ENCODE results near the gene STK24.

Gene STK24

GRCh38 chr13:98487016-98487415 lies 89.9 kb downstream of the STK24 start:
- Mint-ChIP-seq H3K4me3 (no peak overlapping the region), H3K27me3 (no peaks in the 10 kb centered on the region), H3K27ac (no peak overlapping the region), H3K36me3 (ENCODE audit: low read depth) (peaks cover 29% of the 10 kb centered on the region), H3K9me3 (no peaks in the 10 kb centered on the region), H3K4me1 (ENCODE audit: low read depth) (peaks cover 81% of the 10 kb centered on the region)
- intact Hi-C loops (cut with micrococcal nuclease) = no loop called here

- Mint-ChIP-seq H3K4me3 (no peak overlapping the region), H3K27ac (no peak overlapping the region)
- intact Hi-C loops (cut with micrococcal nuclease) = no loop called here
Measured at GRCh38 chr13:98486412-98486811, 90.5 kb downstream of the STK24 start.

GRCh38 chr13:98485561-98485960 lies 91.3 kb downstream of the STK24 start:
- Mint-ChIP-seq H3K4me1 (ENCODE audit: low read depth) (peaks cover 79% of the 10 kb centered on the region), H3K9me3 (no peaks in the 10 kb centered on the region), H3K4me3 (no peak overlapping the region), H3K27me3 (no peaks in the 10 kb centered on the region), H3K36me3 (ENCODE audit: low read depth) (peaks cover 30% of the 10 kb centered on the region), H3K27ac (no peak overlapping the region)
- intact Hi-C loops (cut with micrococcal nuclease) = no loop called here

More at GRCh38 chr13:98486412-98486811, 90.5 kb downstream of the STK24 start:
- H3K27me3 Mint-ChIP-seq = no peaks in the 10 kb centered on the region
- H3K4me1 Mint-ChIP-seq (ENCODE audit: low read depth) = peaks cover 80% of the 10 kb centered on the region
- H3K9me3 Mint-ChIP-seq = no peaks in the 10 kb centered on the region
- peaks cover 31% of the 10 kb centered on the region for H3K36me3 Mint-ChIP-seq (ENCODE audit: low read depth)

- intact Hi-C loops (cut with micrococcal nuclease) = loop anchor here (1.0 kb wide), 1 partner anchor 25 kb away; no protein-coding TSS in a partner anchor
- peaks cover 77% of the 10 kb centered on the region for H3K4me1 Mint-ChIP-seq (ENCODE audit: low read depth)
- peak overlapping the region; percentile 27 for H3K4me3 Mint-ChIP-seq
- H3K36me3 Mint-ChIP-seq (ENCODE audit: low read depth) = peaks cover 23% of the 10 kb centered on the region
- H3K9me3 Mint-ChIP-seq = no peaks in the 10 kb centered on the region
- no peaks in the 10 kb centered on the region for H3K27me3 Mint-ChIP-seq
- peak overlapping the region; percentile 29 for H3K27ac Mint-ChIP-seq
Measured at GRCh38 chr13:98484289-98485219, 92.4 kb downstream of the STK24 start.

- Mint-ChIP-seq H3K4me1 (ENCODE audit: low read depth) (peaks cover 83% of the 10 kb centered on the region), H3K4me3 (no peak overlapping the region), H3K27ac (no peak overlapping the region), H3K36me3 (ENCODE audit: low read depth) (peaks cover 17% of the 10 kb centered on the region), H3K9me3 (no peaks in the 10 kb centered on the region), H3K27me3 (no peaks in the 10 kb centered on the region)
- intact Hi-C loops (cut with micrococcal nuclease) = loop anchor here (1.0 kb wide), 1 partner anchor 26 kb away; no protein-coding TSS in a partner anchor
Measured at GRCh38 chr13:98483601-98484288, 93.2 kb downstream of the STK24 start.

GRCh38 chr13:98482476-98483444 lies 94.1 kb downstream of the STK24 start:
- intact Hi-C loops (cut with micrococcal nuclease) = no loop called here
- Mint-ChIP-seq H3K27ac (no peak overlapping the region), H3K36me3 (ENCODE audit: low read depth) (peaks cover 23% of the 10 kb centered on the region), H3K4me1 (ENCODE audit: low read depth) (peaks cover 88% of the 10 kb centered on the region), H3K27me3 (no peaks in the 10 kb centered on the region), H3K4me3 (no peak overlapping the region), H3K9me3 (no peaks in the 10 kb centered on the region)

- H3K4me1 Mint-ChIP-seq (ENCODE audit: low read depth) = peaks cover 89% of the 10 kb centered on the region
Measured at GRCh38 chr13:98480915-98481877, 95.7 kb downstream of the STK24 start.

GRCh38 chr13:98479496-98480003 lies 97.4 kb downstream of the STK24 start:
- Mint-ChIP-seq H3K4me1 (ENCODE audit: low read depth) (peaks cover 76% of the 10 kb centered on the region), H3K27me3 (no peaks in the 10 kb centered on the region), H3K4me3 (no peak overlapping the region), H3K36me3 (ENCODE audit: low read depth) (peaks cover 29% of the 10 kb centered on the region), H3K9me3 (no peaks in the 10 kb centered on the region), H3K27ac (peak overlapping the region; percentile 22)
- intact Hi-C loops (cut with micrococcal nuclease) = no loop called here

More at GRCh38 chr13:98480915-98481877, 95.7 kb downstream of the STK24 start:
- H3K27me3 Mint-ChIP-seq = no peaks in the 10 kb centered on the region
- peaks cover 23% of the 10 kb centered on the region for H3K36me3 Mint-ChIP-seq (ENCODE audit: low read depth)
- no peak overlapping the region for H3K27ac Mint-ChIP-seq
- intact Hi-C loops (cut with micrococcal nuclease) = no loop called here
- H3K4me3 Mint-ChIP-seq = no peak overlapping the region
- H3K9me3 Mint-ChIP-seq = no peaks in the 10 kb centered on the region

- H3K4me1 Mint-ChIP-seq (ENCODE audit: low read depth) = peaks cover 70% of the 10 kb centered on the region
- peak overlapping the region; percentile 22 for H3K27ac Mint-ChIP-seq
- H3K36me3 Mint-ChIP-seq (ENCODE audit: low read depth) = peaks cover 37% of the 10 kb centered on the region
- intact Hi-C loops (cut with micrococcal nuclease) = no loop called here
- H3K4me3 Mint-ChIP-seq = no peak overlapping the region
- no peaks in the 10 kb centered on the region for H3K27me3 Mint-ChIP-seq
- no peaks in the 10 kb centered on the region for H3K9me3 Mint-ChIP-seq
Measured at GRCh38 chr13:98478189-98479129, 98.4 kb downstream of the STK24 start.

GRCh38 chr13:98476538-98476966 lies 100.4 kb downstream of the STK24 start:
- H3K36me3 Mint-ChIP-seq (ENCODE audit: low read depth) = peaks cover 51% of the 10 kb centered on the region
- intact Hi-C loops (cut with micrococcal nuclease) = no loop called here

GRCh38 chr13:98476106-98476505 lies 100.8 kb downstream of the STK24 start:
- intact Hi-C loops (cut with micrococcal nuclease) = no loop called here
- H3K27me3 Mint-ChIP-seq = no peaks in the 10 kb centered on the region
- H3K36me3 Mint-ChIP-seq (ENCODE audit: low read depth) = peaks cover 51% of the 10 kb centered on the region
- H3K4me3 Mint-ChIP-seq = no peak overlapping the region
- peak overlapping the region; percentile 57 for H3K27ac Mint-ChIP-seq
- peaks cover 52% of the 10 kb centered on the region for H3K4me1 Mint-ChIP-seq (ENCODE audit: low read depth)
- H3K9me3 Mint-ChIP-seq = no peaks in the 10 kb centered on the region

More at GRCh38 chr13:98476538-98476966, 100.4 kb downstream of the STK24 start:
- Mint-ChIP-seq H3K9me3 (no peaks in the 10 kb centered on the region), H3K27me3 (no peaks in the 10 kb centered on the region), H3K27ac (peak overlapping the region; percentile 57), H3K4me1 (ENCODE audit: low read depth) (peaks cover 56% of the 10 kb centered on the region), H3K4me3 (no peak overlapping the region)

Data from dendritic cell treated with granulocyte-macrophage colony-stimulating factor and Interleukin-4, amounts not matched to agents 40 ng/mL and 50 ng/mL, for 4 days (primary cell).